Neural progenitor cell (in vitro differentiated cells): ENCODE data around the gene ADAMTS12.

Source experiments
- EZH2 ChIP-seq: fragments of 200-600 bp; sonication (generic); IDR thresholded peaks from 2 replicates; pipeline ENCODE4 v1.6.1; 2017; ENCODE audit warnings: antibody characterized with exemption, mild to moderate bottlenecking, moderate library complexity
- EZH2phosphoT487 ChIP-seq: fragments of 200-600 bp; sonication (generic); IDR thresholded peaks from 2 replicates; pipeline ENCODE4 v1.6.1; 2017; ENCODE audit warnings: antibody characterized with exemption
- TF ChIP-seq, protein P1 (sequence below): fragments of 200-600 bp; sonication (generic); IDR thresholded peaks from 2 replicates; pipeline ENCODE4 v1.5.1; 2017; ENCODE audit warnings: antibody characterized with exemption, mild to moderate bottlenecking

DNA sequence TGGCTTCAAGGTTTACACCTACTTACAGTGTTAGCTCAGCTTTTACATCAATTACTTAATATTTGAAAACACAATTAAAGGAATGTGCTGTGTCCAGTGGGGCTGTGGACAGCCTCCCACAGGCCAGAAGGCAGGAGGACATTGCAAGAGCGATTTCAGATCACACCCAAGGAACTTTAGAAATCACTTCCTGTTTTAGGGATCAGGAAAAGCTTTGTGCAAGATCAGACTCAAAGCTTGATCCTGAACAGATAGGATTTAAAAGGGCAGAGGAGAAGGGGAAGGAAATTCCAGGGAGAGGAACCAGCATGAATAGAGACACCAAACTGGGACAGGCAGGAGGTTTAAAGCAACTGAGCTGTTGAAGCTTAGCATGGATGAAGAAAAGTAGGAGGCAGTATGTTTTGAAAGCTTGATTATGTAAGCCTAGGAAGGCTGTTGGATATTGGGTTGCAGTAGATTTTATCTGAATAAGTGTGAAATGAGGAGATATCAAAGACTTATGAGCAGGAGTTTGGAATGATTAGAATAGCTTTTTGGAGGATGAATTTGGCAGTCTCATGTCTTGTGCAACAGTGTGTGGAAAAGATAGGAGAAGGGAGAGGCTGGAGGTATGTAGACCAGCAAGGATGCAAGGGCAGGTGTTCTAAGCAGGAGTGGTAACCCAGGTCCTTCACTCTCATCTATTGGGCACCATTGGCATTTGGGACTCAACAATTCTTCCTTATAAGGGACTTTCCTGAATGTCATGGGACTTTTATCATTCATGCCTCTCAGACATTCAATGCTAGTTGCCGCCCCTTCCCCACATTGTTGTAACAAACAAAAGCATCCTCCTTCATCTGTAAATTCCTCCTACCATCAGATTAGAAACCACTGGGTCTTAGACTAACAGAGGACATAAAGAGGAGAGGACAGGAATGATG is 327.5 kb downstream of the ADAMTS12 start:
- TF ChIP-seq EZH2 (no peak), EZH2phosphoT487 (no peak)
- TF ChIP-seq, protein P1, sequence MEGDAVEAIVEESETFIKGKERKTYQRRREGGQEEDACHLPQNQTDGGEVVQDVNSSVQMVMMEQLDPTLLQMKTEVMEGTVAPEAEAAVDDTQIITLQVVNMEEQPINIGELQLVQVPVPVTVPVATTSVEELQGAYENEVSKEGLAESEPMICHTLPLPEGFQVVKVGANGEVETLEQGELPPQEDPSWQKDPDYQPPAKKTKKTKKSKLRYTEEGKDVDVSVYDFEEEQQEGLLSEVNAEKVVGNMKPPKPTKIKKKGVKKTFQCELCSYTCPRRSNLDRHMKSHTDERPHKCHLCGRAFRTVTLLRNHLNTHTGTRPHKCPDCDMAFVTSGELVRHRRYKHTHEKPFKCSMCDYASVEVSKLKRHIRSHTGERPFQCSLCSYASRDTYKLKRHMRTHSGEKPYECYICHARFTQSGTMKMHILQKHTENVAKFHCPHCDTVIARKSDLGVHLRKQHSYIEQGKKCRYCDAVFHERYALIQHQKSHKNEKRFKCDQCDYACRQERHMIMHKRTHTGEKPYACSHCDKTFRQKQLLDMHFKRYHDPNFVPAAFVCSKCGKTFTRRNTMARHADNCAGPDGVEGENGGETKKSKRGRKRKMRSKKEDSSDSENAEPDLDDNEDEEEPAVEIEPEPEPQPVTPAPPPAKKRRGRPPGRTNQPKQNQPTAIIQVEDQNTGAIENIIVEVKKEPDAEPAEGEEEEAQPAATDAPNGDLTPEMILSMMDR, result no peak
